WI38 (cell line): ENCODE results near the gene INVS.
A peak's percentile ranks its signal among the peaks of the same experiment; 100 is the strongest.

Experiments used
- H3K4me3 ChIP-seq: 2 replicates; pipeline ENCODE4 v1.5.1; 2011; ENCODE audit warnings: low read depth, mild to moderate bottlenecking, control low read depth, low read length
- TF ChIP-seq, protein P1 (sequence below): IDR thresholded peaks from 2 replicates; pipeline ENCODE4 v1.5.1; 2012; ENCODE audit warnings: low read depth, mild to moderate bottlenecking, control low read depth, low read length

The INVS gene

GRCh38 chr9:100150214-100150613 lies 51.2 kb downstream of the INVS start:
- TF ChIP-seq, protein P1, sequence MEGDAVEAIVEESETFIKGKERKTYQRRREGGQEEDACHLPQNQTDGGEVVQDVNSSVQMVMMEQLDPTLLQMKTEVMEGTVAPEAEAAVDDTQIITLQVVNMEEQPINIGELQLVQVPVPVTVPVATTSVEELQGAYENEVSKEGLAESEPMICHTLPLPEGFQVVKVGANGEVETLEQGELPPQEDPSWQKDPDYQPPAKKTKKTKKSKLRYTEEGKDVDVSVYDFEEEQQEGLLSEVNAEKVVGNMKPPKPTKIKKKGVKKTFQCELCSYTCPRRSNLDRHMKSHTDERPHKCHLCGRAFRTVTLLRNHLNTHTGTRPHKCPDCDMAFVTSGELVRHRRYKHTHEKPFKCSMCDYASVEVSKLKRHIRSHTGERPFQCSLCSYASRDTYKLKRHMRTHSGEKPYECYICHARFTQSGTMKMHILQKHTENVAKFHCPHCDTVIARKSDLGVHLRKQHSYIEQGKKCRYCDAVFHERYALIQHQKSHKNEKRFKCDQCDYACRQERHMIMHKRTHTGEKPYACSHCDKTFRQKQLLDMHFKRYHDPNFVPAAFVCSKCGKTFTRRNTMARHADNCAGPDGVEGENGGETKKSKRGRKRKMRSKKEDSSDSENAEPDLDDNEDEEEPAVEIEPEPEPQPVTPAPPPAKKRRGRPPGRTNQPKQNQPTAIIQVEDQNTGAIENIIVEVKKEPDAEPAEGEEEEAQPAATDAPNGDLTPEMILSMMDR: no peak
- no peak overlapping the region for H3K4me3 ChIP-seq

- TF ChIP-seq, protein P1: no peak
- H3K4me3 ChIP-seq: no peak overlapping the region
These were observed 61.0 kb downstream of the INVS start for GRCh38 chr9:100160021-100160420.

- TF ChIP-seq, protein P1: no peak
- H3K4me3 ChIP-seq: no peak overlapping the region
These were observed 68.1 kb downstream of the INVS start for GRCh38 chr9:100167176-100167575.

- TF ChIP-seq, protein P1: 0 out of 2 replicates have a peak, but pooled peaks have one; percentile 10
- H3K4me3 ChIP-seq: no peak overlapping the region
These were observed 69.0 kb downstream of the INVS start for GRCh38 chr9:100167915-100168654.

- H3K4me3 ChIP-seq: no peak overlapping the region
- TF ChIP-seq, protein P1: no peak
These were observed 71.0 kb downstream of the INVS start for GRCh38 chr9:100170085-100170484.

- TF ChIP-seq, protein P1: no peak
- H3K4me3 ChIP-seq: no peak overlapping the region
These were observed 71.5 kb downstream of the INVS start for GRCh38 chr9:100170556-100170955.

GRCh38 chr9:100186356-100186755 lies 87.3 kb downstream of the INVS start:
- TF ChIP-seq, protein P1: no peak

More at GRCh38 chr9:100186356-100186755, 87.3 kb downstream of the INVS start:
- H3K4me3 ChIP-seq: no peak overlapping the region
